GM19467 (cell line): ENCODE data around the gene SPATA6.
"Not testable (repeated sequence)": the region's sequence is repeated elsewhere in the genome, so short reads cannot be mapped to it uniquely, and the experiment has no call there.

Source experiments
- ATAC-seq: cut with Tn5 transposase; IDR thresholded peaks from one replicate; pipeline ENCODE4 v1.9.1; 2021; ENCODE audit warnings: mild to moderate bottlenecking, moderate library complexity; ENCODE audit not compliant: unreplicated experiment

The SPATA6 gene

DNA sequence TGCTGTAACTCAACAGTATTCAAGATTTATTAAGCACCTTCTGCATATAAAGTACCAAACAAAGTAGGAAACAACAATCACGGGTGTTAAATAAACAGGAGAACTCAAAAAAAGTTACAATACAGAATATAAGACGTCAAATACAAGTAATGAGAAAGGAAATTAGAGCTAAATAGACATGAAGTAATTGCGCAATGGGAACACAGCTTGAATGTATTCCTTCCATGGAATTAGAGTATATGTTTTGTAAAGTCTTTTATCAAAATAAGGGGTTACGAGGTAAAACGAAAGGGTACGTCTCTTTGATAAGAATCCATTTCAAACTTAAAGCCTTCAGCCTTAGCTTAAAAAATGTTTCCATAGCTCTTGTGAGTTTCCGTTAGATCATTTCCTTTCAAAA lies 109.1 kb downstream of the SPATA6 start:
- no peak for ATAC-seq

DNA sequence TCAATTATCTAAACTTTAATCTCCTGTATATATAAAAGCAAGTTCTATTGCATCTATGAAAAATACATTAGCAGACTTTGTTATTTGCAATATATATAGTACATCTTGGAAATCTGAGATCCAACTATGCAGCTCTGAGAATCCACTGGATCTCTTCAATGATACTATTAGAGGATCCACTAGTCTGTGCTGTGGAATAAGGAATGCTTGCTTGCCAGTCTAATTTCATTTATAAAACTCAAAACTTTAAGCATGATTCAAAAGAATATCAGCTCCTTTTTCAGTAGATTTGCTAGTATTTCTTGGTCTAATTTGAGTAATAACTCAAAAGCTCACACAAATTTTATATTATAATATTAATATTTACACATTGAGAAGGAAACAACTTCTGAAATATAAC lies 115.1 kb downstream of the SPATA6 start:
- ATAC-seq: no peak

DNA sequence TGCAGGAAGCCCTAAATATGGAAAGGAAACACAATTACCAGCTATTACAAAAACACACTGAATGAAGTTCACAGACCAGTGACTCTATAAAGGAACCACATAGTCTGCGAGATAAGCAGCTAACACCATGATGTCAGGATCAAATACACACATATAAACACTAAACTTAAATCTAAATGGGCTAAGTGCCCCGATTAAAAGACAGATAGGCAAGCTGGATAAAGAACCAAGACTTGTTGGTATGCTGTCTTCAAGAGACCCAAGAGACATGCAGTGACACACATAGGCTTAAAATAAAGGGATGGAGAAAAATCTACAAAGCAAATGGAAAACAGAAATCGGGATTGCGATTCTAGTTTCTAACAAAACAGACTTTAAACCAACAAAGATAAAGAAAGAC lies 127.6 kb downstream of the SPATA6 start:
- no peak for ATAC-seq

DNA sequence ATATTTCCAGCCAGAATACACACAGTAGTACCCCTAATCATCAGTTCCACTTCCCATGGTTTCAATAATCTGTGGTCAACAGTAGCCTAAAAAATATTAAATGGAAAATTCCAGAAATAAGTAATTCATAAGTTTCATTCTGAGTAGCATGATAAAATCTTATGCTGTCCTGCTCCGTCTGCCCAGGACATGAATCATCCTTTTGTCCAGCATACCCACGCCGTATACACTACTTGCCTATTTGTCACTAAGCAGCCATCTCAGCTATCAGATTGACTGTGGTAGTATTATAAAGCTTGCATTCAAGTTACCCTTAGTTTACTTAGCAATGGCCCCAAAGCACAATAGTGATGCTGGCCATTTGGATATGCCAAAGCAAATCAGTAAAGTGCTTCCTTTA lies 130.8 kb downstream of the SPATA6 start:
- ATAC-seq: no peak

DNA sequence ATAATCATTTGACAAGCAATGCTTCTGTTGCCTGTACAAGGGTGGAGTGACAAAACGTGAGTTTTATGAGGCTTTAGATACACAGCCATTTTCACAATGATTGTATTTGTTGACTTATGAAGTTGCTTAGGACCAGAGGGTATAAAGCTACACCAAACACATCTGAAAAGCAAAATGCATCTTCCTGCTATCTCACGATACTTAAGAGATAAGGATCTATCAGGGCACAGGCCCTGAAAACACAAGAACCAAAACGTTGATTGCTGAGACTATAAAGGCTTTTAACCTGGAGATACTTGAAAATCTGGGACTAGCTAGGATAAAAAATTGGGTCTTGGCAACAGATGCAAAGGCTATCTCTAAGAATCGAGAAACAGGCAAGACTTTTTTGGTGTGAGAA lies 133.7 kb downstream of the SPATA6 start:
- ATAC-seq: no peak

DNA sequence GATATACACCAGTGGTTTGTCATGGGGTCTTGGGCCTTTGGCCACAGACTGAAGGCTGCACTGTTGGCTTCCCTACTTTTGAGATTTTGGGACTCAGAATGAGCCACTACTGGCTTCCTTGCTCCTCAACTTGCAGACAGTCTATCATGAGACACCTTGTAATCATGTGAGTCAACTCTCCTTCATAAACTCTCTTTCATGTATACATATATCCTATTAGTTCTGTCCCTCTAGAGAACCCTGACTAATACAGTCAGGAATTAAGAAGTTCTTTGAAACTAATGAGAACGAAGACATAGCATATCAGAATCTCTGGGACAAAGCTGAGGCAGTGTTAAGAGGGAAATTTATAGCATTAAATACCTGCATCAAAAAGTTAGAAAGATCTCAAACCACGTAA lies 138.7 kb downstream of the SPATA6 start:
- no peak for ATAC-seq

DNA sequence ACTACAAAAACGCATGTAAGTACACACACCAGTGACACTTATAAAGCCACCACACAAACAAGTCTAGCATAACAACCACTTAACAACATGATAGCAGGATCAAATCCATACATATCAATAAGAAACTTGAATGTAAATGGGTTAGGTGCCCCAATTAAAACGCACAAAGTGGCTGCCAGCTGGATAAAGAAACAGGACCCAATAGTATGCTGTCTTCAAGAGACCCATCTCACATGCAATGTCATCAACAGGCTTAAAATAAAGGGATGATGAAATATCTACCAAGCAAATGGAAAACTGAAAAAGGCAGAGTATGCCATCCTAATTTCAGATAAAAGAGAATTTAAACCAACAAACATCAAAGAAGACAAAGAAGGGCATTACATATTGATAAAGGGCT lies 139.9 kb downstream of the SPATA6 start:
- no peak for ATAC-seq

DNA sequence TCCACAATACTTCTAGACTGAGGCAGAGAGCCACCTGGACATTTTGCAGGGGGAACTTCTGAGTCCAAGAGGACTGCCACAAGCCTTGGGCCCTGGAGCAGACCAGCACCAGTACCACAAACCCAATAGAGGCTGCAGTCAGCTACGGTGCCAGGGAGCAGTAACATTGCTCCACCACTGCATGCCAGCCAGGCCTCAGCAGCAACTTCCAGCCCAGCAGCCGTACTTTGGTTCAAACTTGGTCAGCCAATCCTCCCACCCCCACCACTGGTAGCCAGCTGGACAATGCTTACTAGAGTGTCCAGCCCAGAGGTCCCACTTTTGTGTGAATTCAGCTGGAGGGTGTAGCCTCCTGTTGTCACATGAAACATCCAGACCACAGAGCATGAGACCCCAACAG lies 142.1 kb downstream of the SPATA6 start:
- no peak for ATAC-seq

DNA sequence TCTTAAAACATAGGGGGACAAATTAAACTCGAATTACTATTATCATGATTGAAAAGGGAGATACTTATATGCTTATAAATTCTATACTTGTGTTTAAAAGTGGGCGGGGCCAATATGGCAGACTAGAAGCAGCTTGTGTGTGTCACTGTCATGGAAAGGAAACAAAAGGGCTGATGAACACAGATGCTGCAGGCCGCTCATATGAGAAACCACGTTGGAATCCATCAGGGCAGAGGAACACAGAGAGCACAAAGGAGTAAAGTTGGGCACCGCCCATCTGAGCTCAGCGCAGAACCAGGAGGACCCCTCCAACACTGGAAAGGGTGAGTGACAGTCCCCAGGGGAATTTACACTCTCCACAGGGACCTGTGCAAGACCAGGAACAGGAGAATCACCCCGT lies 142.5 kb downstream of the SPATA6 start:
- no peak for ATAC-seq

DNA sequence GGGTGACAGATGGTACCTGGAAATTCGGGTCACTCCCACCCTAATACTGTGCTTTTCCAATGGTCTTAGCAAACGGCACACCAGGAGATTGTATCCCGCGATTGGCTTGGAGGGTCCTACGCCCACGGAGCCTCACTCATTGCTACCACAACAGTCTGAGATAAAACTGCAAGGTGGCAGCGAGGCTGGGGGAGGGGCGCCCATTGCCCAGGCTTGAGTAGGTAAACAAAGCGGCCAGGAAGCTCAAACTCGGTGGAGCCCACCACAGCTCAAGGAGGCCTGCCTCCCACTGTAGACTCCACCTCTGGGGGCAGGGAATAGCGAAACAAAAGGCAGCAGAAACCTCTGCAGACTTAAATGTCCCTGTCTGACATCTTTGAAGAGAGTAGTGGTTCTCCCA lies 160.2 kb downstream of the SPATA6 start:
- ATAC-seq: not testable (repeated sequence)

DNA sequence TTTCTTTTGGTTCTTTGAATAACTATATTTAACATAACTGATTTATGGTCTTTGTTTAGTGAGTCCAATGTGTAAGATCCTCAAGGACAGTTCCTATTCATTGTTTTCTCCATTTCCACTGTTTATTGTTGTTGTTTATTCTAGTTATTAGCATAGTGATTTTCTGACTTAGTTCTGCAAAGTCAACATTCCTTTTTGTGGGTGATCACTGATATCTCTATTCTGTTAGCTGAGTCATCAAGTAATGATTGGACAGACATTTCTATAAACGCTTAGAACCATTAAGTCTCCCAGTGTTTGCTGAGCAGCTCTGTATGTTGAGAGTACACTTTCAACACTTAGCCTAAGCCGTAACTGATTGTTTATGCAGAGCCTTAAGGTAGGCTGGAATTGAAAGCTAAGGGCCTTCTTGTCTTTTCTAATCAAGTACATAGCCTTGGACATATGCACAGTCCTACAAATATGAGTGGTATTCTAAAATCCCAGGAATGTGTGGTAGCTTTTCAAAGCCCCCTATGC lies 162.4 kb downstream of the SPATA6 start:
- ATAC-seq: no peak

DNA sequence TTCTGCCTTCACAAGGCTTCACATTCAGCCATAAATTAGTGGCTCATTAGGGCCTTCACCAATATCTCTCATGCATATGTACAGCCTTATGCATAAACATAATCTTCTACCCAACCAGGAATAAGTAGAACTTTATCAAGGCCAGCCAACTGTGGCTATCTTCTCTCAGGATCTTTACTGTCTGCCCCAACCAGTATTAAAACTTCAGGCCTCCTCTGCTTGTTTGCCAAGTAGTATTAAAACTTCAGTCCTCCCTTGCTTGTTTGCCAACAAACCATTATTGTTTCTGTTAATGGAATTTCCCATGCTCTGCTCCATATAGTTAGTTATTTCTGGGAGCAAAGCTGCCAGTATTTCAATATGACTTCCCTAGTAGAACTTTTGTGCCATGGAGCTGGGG lies 169.4 kb downstream of the SPATA6 start:
- ATAC-seq: no peak

DNA sequence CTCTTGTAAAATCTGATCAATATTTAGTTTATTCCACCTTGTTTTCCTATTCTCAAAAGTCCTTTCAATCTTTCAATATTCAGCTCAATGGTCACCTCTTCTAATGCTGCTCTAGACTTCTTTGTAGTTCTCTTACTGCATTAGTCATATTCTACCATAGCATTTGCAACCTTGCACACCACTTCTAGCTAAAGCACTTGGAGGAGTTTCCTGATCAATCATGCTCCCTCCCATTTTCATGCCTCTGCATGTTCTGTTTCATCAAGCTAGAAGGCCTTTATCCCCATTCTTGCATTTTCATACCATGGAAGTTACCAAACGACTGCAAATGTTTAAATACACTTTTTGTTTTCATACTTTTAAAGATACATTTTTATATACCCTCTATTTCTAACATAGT lies 177.3 kb downstream of the SPATA6 start:
- no peak for ATAC-seq

DNA sequence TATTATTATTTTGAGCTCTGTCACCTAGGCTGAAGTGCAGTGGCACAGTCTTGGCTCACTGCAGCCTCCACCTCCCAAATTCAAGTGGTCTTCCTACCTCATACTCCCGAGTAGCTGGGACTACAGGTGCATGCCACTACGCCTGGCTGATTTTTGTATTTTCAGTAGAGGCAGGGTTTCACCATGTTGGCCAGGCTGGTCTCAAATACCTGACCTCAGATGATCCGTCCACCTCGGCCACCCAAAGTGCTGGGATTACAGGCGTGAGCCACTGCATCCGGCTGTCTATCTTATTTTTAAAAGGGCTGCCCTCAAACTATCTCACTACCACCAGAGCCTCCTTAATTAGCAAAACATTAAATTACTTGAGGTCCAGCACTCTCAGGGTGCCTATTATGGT lies 177.9 kb downstream of the SPATA6 start:
- ATAC-seq: not testable (repeated sequence)

DNA sequence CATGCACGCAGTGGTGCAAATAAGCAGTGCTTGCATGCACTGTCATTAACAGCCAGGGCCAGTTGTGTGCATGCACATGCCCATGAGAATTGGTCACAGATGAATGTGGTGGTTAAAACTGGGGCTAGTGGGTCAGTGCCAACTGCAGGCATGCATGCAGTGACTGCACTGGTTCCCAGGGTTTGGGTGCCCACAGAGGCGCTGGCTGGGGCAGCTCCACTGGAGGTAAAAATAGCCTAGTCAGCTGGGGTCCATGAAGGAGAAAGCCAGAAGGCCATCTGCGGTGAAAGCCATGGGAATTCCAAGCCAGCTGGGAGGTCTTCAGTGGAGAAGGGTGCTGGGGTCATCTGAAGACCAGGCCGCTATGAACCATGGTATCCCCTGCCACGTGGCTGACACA lies 179.3 kb downstream of the SPATA6 start:
- no peak for ATAC-seq

DNA sequence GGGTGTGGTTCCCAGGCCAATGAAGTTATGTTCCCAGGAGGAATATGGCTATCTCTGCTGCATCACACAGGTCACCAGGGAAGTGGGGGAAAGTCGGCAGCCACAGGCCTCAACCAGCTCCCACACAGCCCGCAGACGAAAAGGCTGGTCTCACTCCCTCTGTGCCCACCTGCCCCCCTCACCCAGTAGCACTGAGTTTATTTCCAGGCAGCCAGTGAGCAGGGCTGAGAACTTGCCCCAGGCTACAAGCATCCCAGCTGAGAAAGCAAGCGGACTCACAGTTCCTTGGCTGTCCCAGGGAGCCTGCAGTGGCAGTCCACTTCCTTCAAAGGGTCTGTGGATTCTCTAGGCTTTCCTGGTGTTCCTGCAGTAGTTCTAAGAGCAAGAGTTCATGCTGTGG lies 180.6 kb downstream of the SPATA6 start:
- no peak for ATAC-seq

DNA sequence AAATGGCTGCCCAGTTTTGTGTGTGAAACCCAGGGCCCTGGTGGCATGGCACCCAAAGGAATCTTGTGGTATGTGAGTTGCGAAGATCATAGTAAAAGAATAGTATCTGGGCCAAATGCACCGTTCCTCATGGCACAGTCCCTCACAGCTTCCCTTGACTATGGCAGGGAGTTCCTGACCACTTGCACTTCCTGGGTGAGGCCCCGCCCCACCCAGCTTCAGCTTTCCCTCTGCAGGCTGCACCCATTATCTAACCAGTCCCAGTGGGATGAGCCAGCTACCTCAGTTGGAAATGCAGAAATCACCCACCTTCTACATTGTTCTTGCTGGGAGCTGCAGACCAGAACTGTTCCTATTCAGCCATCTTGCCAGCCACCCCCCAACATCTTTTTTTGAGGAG lies 186.5 kb downstream of the SPATA6 start:
- no peak for ATAC-seq

DNA sequence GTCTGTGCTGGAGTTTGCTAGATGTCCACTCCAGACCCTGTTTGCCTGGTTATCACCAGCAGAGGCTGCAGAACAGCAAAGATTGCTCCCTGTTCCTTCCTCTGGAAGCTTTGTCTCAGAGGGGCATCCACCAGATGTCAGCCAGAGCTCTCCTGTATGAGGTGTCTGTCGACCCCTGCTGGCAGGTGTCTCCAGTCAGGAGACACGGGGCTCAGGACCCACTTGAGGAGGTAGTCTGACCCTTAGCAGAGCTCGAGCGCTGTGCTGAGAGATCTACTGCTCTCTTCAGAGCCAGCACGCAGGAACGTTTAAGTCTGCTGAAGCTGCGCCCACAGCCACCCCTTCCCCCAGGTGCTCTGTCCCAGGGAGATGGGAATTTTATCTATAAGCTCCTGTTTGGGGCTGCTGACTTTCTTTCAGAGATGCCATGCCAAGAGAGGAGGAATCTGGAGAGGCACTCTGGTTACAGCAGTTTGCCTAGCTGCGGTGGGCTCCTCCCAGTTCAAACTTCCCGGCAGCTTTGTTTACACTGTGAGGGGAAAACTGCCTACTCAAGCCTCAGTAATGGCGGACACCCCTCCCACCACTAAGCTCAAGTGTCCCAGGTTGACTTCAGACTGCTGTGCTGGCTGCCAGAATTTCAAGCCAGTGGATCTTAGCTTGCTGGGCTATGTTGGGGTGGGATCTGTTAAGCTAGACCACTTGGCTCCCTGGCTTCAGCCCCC lies 187.1 kb downstream of the SPATA6 start:
- not testable (repeated sequence) for ATAC-seq

DNA sequence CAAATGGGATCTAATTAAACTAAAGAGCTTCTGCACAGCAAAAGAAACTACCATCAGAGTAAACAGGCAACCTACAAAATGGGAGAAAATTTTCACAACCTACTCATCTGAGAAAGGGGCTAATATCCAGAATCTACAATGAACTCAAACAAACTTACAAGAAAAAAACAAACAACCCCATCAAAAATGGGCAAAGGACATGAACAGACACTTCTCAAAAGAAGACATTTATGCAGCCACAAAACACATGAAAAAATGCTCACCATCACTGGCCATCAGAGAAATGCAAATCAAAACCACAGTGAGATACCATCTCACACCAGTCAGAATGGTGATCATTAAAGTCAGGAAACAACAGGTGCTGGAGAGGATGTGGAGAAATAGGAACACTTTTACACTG lies 189.7 kb downstream of the SPATA6 start:
- ATAC-seq: not testable (repeated sequence)

DNA sequence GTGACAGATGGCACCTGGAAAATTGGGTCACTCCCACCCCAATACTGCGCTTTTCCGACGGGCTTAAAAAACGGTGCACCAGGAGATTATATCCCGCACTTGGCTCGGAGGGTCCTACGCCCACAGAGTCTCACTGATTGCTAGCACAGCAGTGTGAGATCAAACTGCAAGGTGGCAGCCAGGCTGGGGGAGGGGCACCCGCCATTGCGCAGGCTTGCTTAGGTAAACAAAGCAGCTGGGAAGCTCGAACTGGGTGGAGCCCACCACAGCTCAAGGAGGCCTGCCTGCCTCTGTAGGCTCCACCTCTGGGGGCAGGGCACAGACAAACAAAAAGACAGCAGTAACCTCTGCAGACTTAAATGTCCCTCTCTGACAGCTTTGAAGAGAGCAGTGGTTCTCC lies 194.6 kb downstream of the SPATA6 start:
- ATAC-seq: not testable (repeated sequence)

DNA sequence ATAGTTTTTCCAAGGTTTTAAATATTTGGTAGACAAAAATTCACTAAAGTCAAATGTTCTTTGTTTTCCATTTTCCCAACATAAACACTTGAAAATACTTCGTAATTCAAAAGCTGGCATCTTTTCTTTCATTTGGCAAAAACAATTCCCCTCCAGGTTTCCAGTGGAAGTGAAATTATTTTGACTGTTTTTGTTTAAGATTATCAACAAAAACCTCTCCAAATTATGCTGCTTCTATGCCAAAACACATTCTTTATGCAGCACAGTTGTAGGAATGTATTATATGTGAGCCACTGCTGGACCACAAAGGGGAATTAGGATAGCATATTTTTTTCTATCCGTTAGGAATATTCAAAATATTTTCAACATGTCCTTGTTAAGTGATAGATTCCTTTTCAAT lies 205.4 kb downstream of the SPATA6 start:
- no peak for ATAC-seq

DNA sequence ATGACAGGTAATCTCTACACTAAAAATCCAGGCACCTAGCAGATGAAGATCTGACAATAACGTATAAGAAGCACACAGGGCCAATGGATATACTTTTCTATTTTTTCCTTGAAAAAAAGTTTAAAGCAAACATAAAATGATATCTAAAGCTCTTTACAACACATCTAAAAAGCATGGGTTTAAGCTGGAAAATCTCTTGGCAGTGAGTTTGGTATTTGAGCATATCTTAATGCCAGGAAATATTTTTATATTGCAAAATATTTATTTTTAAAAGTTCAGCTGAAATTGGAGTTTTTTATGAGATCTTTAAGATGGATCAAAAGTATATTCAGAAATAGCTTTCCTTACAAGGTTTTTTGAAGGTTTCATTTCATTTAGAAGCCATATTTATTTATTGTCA lies 209.0 kb downstream of the SPATA6 start:
- ATAC-seq: no peak

DNA sequence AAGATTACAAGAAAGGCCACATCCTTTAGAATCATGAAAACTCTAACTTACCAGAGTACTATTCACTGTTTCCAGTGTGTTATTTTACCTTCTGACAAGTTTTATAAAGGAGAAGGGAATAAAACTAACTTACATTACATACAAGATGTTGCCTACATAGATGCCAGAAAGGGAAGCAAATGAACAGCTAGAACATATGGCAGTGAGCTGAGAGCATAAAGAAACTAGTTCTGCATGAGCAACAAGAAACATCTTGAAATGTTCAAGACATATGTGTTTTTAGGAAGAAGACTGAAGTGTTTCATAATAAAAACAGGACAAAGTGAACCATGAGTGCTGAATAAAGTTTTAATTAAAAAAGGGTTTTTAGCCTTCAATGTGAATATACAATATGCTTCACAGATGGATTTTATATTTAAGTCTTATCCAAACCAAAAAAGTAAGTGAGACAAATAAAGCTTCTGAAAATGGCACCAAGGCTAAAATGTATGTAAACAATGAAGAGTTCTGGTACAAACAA lies 210.1 kb downstream of the SPATA6 start:
- ATAC-seq: no peak
